ENCODE data around the gene STK16. TPM values are rescaled to one million over a fixed set of nuclear protein-coding genes. Genes with fewer than 3 reads are reported as not detected.

Gene STK16
- total and polyA plus RNA-seq, 12 donors = 19.2 to 55.8 (median 26.8) TPM

- peaks cover 0 to 29% of the 10 kb centered on the region in 2 donors for H3K36me3 ChIP-seq (replicated peaks in 1 of 2)
- TF ChIP-seq POLR2A (IDR thresholded peaks at IDR 0.05) = no peak
- no peak for TF ChIP-seq CTCF (IDR thresholded peaks at IDR 0.05)
- no peak for DNase-seq
Measured at GRCh38 chr2:219287580-219288265, 42.4 kb downstream of the STK16 start.

GRCh38 chr2:219289195-219289536, 43.9 kb downstream of the STK16 start:
- Histone ChIP-seq H3K4me3 (no peak overlapping the region), H3K27ac (peak overlapping the region in 3 of 5 donors; percentile 32 to 87 (median 83)), H3K36me3 (replicated peaks in 1 of 2) (peaks cover 0 to 15% of the 10 kb centered on the region in 2 donors), H3K4me1 (replicated peaks in 1 of 2) (peaks cover 0 to 18% of the 10 kb centered on the region in 2 donors), H3K27me3 (no peaks in the 10 kb centered on the region), H3K9me3 (replicated peaks in 1 of 3) (no peaks in the 10 kb centered on the region)
- TF ChIP-seq POLR2A (IDR thresholded peaks at IDR 0.05) = no peak
- TF ChIP-seq CTCF (IDR thresholded peaks at IDR 0.05) = no peak
- intact Hi-C loops (cut with DNase I) = no loop called here
- DNase-seq = no peak
- 55 to 68% (median 62%) methylated on average over 6 of the region's 6 CpGs for WGBS, 4 donors

More at GRCh38 chr2:219287580-219288265, 42.4 kb downstream of the STK16 start:
- no peak overlapping the region for H3K4me3 ChIP-seq
- no peaks in the 10 kb centered on the region for H3K9me3 ChIP-seq (replicated peaks in 1 of 3)
- 80 to 90% (median 83%) methylated on average over 10 of the region's 10 CpGs for WGBS, 4 donors
- peaks cover 0 to 18% of the 10 kb centered on the region in 2 donors for H3K4me1 ChIP-seq (replicated peaks in 1 of 2)
- peak overlapping the region in 1 of 5 donors; percentile 26 for H3K27ac ChIP-seq
- intact Hi-C loops (cut with DNase I) = no loop called here
- no peaks in the 10 kb centered on the region for H3K27me3 ChIP-seq

GRCh38 chr2:219289537-219290361, 44.5 kb downstream of the STK16 start:
- H3K4me1 ChIP-seq (replicated peaks in 1 of 2) = peaks cover 0 to 18% of the 10 kb centered on the region in 2 donors
- no peaks in the 10 kb centered on the region for H3K9me3 ChIP-seq (replicated peaks in 1 of 3)
- peaks cover 0 to 9% of the 10 kb centered on the region in 2 donors for H3K36me3 ChIP-seq (replicated peaks in 1 of 2)
- TF ChIP-seq CTCF (IDR thresholded peaks at IDR 0.05) = no peak
- TF ChIP-seq POLR2A (IDR thresholded peaks at IDR 0.05) = peak in 1 of 2 donors; percentile 33
- intact Hi-C loops (cut with DNase I) = loop anchor here (2.0 to 10.0 kb wide), 2 partner anchors 45 to 133 kb away; partner anchors contain the start of genes GLB1L (in 2 of the 2) and STK16 (in 2 of the 2)
- DNase-seq = peak; percentile 82 to 88 (median 85)
- 14 to 29% (median 26%) methylated on average over 14 to 16 of the region's 16 CpGs for WGBS, 4 donors
- H3K27me3 ChIP-seq = no peaks in the 10 kb centered on the region
- peak overlapping the region in 3 of 5 donors; percentile 32 to 87 (median 83) for H3K27ac ChIP-seq
- no peak overlapping the region for H3K4me3 ChIP-seq
